ENCODE measurements around the gene KCNJ4.
"Not testable (repeated sequence)": the region's sequence is repeated elsewhere in the genome, so short reads cannot be mapped to it uniquely, and the experiment has no call there.

Gene KCNJ4

GRCh38 chr22:38412435-38413084 is 42.4 kb downstream of the KCNJ4 start:
- DNase-seq = no peak

- DNase-seq = no peak
Measured at GRCh38 chr22:38411016-38411415, 44.0 kb downstream of the KCNJ4 start.

- DNase-seq = not testable (repeated sequence)
Measured at GRCh38 chr22:38409916-38410315, 45.1 kb downstream of the KCNJ4 start.

GRCh38 chr22:38406617-38407016 is 48.4 kb downstream of the KCNJ4 start:
- no peak for DNase-seq

- DNase-seq = no peak
Measured at GRCh38 chr22:38404419-38404818, 50.6 kb downstream of the KCNJ4 start.

- no peak for DNase-seq
Measured at GRCh38 chr22:38403812-38404211, 51.2 kb downstream of the KCNJ4 start.

- DNase-seq = no peak
Measured at GRCh38 chr22:38402204-38402603, 52.8 kb downstream of the KCNJ4 start.

- DNase-seq = no peak
Measured at GRCh38 chr22:38401336-38402084, 53.5 kb downstream of the KCNJ4 start.

GRCh38 chr22:38400256-38400655 is 54.7 kb downstream of the KCNJ4 start:
- not testable (repeated sequence) for DNase-seq

GRCh38 chr22:38398609-38399461 is 56.2 kb downstream of the KCNJ4 start:
- peak; percentile 82 for DNase-seq

- DNase-seq = peak; percentile 31
Measured at GRCh38 chr22:38398181-38398608, 56.8 kb downstream of the KCNJ4 start.

- DNase-seq = no peak
Measured at GRCh38 chr22:38397189-38398085, 57.6 kb downstream of the KCNJ4 start.

GRCh38 chr22:38396440-38397069 is 58.4 kb downstream of the KCNJ4 start:
- DNase-seq = not testable (repeated sequence)

- DNase-seq = not testable (repeated sequence)
Measured at GRCh38 chr22:38395944-38396343, 59.1 kb downstream of the KCNJ4 start.

GRCh38 chr22:38394929-38395624 is 59.9 kb downstream of the KCNJ4 start:
- not testable (repeated sequence) for DNase-seq

- DNase-seq = not testable (repeated sequence)
Measured at GRCh38 chr22:38389428-38389818, 65.6 kb downstream of the KCNJ4 start.

- not testable (repeated sequence) for DNase-seq
Measured at GRCh38 chr22:38388506-38389427, 66.2 kb downstream of the KCNJ4 start.

GRCh38 chr22:38386918-38387317 is 68.1 kb downstream of the KCNJ4 start:
- not testable (repeated sequence) for DNase-seq

- DNase-seq = no peak
Measured at GRCh38 chr22:38383417-38383816, 71.6 kb downstream of the KCNJ4 start.

- DNase-seq = not testable (repeated sequence)
Measured at GRCh38 chr22:38381371-38381770, 73.6 kb downstream of the KCNJ4 start.
